Measurements from ENCODE around the gene SRD5A1.

GRCh38 chr5:6626508-6626907 lies 6.7 kb upstream of the SRD5A1 start:
- TF ChIP-seq CTCF (IDR thresholded peaks at IDR 0.05) (no peak), POLR2A (IDR thresholded peaks at IDR 0.05) (no peak)

Data from adrenal gland (tissue), 5 donors.